ENCODE measurements around the gene RAET1L.
"Not testable (repeated sequence)": the region's sequence is repeated elsewhere in the genome, so short reads cannot be mapped to it uniquely, and the experiment has no call there.

RAET1L gene

DNA sequence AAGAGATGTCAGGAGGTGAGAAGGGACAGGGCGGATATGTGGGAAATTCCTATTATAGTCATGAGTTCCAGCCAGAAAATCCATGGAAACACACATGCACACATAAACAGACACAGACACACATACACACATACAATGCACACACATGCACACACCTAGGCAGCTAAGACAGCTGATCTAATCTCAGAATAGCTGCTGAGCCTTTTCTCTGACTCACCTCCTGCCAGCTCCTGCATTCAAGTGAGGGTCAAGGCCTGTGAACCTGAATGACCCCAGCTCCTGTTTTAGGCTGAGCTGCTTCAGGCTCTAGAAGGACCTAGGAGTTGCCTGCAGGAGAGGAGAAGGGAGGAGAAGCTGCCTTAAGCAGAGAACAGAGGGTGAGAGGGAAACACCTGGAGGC is 21.6 kb upstream of the RAET1L start:
- DNase-seq: no peak

- no peak for DNase-seq
Observed at GRCh38 chr6:150044621-150045145, 19.4 kb upstream of the RAET1L start.

DNA sequence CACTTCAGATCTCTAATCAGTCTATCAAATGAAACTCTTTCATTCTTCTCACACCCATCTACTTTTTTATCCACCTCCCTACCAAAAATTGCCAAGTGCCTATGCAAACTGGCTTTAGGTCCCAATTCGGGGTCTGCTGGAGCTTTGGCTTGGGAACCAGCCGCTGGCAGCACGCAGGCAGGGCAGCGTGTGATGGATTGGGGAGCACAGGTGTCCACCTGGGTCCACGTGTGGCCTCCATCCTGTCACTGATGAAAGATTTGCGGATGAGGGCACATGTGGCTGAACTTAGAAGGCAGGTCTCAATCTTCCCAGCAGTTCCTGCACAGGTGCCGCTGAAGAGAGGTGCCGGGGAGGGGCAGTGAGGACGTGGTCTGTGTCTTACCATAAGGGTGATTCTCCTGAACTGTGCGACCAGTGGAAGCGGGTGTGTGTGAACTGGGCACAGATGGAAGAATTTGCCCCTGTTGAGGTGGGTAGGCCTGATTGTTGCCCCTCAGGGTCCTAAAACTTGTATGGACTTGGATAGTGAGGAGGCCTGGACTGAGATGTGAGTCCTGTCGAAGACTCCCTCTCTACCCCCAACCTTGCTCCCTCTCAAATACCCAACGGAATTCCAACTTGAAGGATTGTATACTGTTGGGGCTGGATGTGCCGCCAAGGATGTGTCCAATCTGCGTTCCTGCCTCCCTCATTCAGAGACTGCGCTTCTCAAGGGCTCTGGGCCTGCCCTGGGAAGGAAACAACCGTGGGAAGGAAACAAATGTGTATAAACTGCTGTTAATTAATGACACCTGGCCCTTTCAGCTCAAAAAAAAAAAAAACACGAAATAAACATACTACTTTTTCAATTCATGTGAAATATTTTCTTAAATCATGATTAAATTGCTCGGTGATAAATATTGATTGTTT is 18.4 kb upstream of the RAET1L start:
- no peak for DNase-seq

GRCh38 chr6:150043096-150043495 is 17.8 kb upstream of the RAET1L start:
- DNase-seq: no peak

DNA sequence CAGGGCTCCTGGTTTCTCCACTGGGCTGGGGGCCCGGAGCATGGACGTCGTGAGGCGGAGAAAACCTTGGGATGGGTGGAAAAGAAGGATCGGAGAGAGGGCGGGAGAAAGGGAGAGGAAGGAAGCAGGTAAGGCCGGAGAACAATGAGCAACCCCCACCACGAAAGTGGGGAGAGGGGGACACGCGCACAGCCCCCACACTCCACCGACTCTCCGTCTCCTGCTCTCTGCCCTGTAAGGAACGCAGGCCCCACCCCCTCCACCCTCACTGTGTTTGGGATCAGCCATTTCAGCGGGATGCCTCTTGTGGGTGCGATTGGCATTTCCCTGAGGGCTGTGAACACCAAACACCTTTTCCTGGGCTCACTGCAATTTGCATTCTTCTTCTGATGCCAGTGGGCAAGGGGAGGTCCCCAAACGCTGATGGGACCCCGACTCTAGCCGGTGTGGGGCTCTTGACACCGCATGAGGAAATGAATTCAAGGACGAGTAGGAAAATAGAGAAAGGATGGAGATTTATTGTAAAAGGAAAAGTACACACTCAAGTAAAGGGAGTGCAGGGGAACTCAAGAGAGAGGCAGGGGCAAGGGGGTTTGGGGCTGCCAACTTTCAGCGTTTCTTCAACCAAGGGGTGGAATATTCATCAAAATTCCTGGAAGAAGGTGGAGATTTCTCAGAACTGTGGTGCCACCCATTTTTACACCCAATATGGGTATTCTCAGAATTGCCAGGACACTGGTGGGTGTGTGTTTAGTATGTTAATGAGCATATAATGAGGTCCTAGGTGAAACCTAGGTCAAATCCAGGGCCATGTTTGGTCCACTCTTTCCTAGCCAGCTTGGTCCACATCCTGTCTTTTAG is 13.1 kb upstream of the RAET1L start:
- DNase-seq: no peak

- DNase-seq: no peak
Observed at GRCh38 chr6:150037526-150038201, 12.3 kb upstream of the RAET1L start.

DNA sequence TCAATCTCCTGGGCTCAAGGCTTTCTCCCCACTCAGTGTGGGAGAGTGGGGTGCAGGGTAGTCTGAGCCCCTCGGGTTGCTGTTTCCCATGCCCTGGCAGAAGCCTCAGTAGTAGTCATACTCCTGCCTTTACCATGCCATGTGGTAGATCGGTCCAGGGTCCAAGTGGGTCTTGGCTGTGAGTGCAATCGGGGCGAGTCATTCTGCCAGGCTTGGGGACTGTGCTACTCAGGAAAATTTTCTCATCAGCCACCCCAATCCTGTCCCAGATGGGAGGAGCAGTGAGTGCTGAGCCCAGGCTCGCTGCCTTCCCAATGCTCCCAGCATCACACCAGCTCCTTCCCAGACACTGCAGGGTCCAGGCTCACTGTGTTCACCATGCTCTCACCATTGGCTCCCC is 10.7 kb upstream of the RAET1L start:
- DNase-seq: no peak

- no peak for DNase-seq
Observed at GRCh38 chr6:150033207-150033771, 8.0 kb upstream of the RAET1L start.

GRCh38 chr6:150032598-150032997 is 7.3 kb upstream of the RAET1L start:
- no peak for DNase-seq

- no peak for DNase-seq
Observed at GRCh38 chr6:150030611-150031010, 5.3 kb upstream of the RAET1L start.

- DNase-seq: no peak
Observed at GRCh38 chr6:150029749-150030148, 4.4 kb upstream of the RAET1L start.

- DNase-seq: no peak
Observed at GRCh38 chr6:150029276-150029675, 3.9 kb upstream of the RAET1L start.

DNA sequence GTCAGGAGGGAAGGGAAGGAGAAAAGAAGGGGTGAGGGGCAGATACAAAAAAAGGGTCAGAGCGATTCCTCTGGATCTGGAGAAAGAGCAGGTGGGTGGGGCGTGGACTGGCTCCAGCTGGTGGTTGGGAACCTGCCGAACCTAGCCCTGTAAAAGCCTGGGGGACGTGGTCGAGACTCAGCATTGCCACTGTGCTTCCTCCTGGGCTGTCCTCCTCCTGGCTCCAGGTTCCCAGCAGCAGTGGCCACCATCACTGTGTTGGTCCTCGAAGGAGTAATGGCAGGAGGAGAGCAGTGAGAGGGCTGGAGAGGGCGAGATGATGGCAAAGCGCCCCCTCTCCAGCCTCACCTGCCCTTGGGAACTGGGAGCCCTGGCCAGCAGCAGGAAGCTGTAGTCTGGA is 3.5 kb upstream of the RAET1L start:
- no peak for DNase-seq

DNA sequence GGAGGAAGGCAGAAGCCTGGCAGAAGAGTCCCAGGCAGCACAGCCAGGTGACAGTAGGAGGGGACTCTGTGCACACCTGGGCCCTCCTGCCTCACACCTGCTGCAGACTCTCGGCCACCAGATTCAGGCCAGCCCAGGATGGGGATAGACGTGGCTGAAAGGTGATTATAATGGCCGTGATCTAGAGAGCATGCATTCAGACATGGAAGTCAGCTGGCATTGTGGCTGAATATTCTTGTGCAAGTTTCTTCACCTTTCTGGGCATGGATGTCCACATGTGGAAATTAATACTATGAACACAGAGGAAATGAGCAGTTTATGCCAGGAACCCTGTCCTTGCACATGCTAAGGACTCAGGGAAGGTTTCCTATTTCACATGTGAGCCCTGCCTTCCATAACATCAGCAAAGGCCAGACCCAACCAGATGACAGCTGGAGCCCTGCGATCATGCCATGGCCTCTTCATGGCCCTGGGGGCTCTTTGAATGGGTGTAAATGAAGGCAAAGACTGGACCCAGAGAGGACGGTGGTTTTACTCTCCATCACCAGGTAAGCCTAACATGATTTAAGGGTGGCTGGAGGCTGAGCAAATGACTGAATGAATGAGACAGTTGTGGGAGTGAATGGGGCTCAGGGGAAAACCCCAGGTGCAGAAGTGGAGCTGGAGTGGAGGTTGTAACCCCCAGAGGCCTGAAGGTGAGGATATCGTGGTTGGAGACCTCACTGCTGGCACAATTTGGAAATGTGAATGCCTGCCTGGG is 2.7 kb upstream of the RAET1L start:
- DNase-seq: no peak

DNA sequence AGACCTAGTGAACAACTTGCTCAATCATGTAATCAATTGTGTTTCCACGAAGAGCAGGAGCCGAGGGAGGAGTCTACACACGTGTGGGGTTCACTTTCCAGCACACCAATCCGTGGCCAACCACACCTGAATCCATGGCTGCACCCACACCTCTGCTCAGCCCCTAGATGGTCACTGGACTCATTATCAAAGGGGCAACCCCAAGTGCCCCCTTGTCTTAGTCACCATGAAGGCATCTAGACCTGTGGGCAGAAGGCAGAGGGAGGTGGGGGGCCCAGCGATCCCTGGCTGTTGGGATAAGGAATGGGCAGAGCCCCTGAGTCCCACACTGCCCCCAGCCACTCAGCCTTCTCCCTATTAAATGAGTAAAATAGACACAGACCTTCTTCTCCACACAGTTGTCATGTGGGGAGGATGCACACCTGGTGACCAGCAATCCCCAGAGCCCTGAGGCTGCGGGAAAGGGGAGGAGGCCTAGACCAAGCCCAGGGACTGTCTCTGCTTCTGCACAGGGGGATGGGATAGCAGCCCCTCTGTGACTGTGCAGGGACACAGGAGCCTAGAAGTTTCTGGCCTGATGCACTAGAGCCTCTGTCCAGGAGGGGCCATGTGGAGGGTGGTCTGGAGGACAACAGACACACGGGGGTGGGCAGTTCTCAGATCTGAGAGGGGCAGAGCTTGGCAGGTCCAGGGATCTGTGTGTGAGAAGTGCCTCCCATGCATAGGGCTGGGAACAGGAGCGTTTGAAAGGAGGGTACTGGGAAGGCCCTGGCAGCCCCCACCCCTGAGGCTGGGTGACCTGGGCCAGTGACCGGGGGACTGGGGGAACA is 1.9 kb upstream of the RAET1L start:
- no peak for DNase-seq

GRCh38 chr6:150024646-150025155 is 631 bp downstream of the RAET1L start:
- DNase-seq: no peak

- DNase-seq: not testable (repeated sequence)
Observed at GRCh38 chr6:150024021-150024420, 1.3 kb downstream of the RAET1L start.

- DNase-seq: not testable (repeated sequence)
Observed at GRCh38 chr6:150021870-150022269, 3.5 kb downstream of the RAET1L start.
